Measurements from ENCODE around the gene HOXB7. TPM values are rescaled to one million over a fixed set of nuclear protein-coding genes. Genes with fewer than 3 reads are reported as not detected.

Gene HOXB7
- total and polyA plus RNA-seq, 8 donors = 0.35 to 1.3 (median 0.70) TPM; not detected in 2

DNA sequence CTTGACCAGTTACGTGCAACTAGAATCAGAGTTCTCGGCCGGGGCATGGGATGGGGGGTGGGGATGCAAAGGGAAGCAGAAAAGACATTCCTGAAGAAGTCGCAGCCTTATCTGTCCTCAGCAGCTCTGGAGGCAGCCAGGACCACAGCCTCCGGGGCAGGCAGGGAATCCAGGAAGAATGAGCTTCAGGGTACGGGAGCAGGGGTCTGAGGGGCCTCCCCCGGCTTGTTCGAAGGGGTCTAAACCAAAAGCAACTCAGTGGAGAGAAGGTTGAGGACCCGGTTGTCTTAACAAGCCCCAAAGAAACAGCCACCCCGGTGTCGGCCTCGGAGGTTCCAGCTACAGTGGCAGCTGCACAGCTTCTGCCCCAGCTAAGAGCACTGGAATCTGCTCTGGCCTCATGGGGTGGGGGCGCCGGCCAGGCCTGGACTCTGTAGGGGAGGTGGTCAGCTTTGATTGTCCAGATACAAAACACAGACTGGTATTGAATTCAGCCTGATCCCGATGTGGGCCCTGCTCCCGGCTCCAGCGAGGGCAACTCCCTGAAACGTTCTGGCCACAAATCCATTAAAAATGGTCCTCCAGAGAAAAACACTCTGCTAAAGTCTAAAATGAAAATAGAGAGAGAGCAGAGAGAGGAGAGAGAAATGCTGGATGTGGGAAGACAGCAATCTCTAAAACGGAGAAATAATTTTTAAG, 40.3 kb downstream of the HOXB7 start:
- WGBS, 2 donors = 10 to 12% methylated on average over 19 of the region's 19 CpGs
- intact Hi-C loops (cut with DNase I) = no loop called here
- no peaks in the 10 kb centered on the region for H3K4me1 ChIP-seq
- peak overlapping the region in 1 of 4 donors; percentile 5 for H3K4me3 ChIP-seq
- peak overlapping the region in 1 of 4 donors; percentile 19 for H3K27ac ChIP-seq
- peaks cover 0 to 32% (median 2%) of the 10 kb centered on the region in 4 donors for H3K27me3 ChIP-seq
- no peaks in the 10 kb centered on the region for H3K9me3 ChIP-seq
- DNase-seq = no peak
- H3K36me3 ChIP-seq = no peaks in the 10 kb centered on the region
- ATAC-seq = peak in 1 of 4 donors; percentile 9
- TF ChIP-seq CTCF (IDR thresholded peaks at IDR 0.05) = no peak
- no peak for FAIRE-seq

GRCh38 chr17:48569674-48570324, 41.0 kb downstream of the HOXB7 start:
- Histone ChIP-seq H3K4me1 (no peaks in the 10 kb centered on the region), H3K9me3 (no peaks in the 10 kb centered on the region), H3K27ac (no peak overlapping the region), H3K27me3 (peaks cover 0 to 28% (median 2%) of the 10 kb centered on the region in 4 donors), H3K36me3 (no peaks in the 10 kb centered on the region), H3K4me3 (peak overlapping the region in 1 of 4 donors; percentile 5)
- FAIRE-seq (no peak), ATAC-seq (no peak), DNase-seq (no peak)
- intact Hi-C loops (cut with DNase I) = no loop called here
- no peak for TF ChIP-seq CTCF (IDR thresholded peaks at IDR 0.05)
- 13 to 16% methylated on average over 6 of the region's 6 CpGs for WGBS, 2 donors

- DNase-seq (no peak), ATAC-seq (no peak), FAIRE-seq (no peak)
- Histone ChIP-seq H3K27ac (no peak overlapping the region), H3K9me3 (no peaks in the 10 kb centered on the region), H3K36me3 (no peaks in the 10 kb centered on the region), H3K4me1 (no peaks in the 10 kb centered on the region), H3K4me3 (peak overlapping the region in 1 of 4 donors; percentile 5), H3K27me3 (peaks cover 0 to 25% (median 2%) of the 10 kb centered on the region in 4 donors)
- intact Hi-C loops (cut with DNase I) = no loop called here
- WGBS, 2 donors = 7 to 10% methylated on average over 3 of the region's 3 CpGs
- TF ChIP-seq CTCF (IDR thresholded peaks at IDR 0.05) = no peak
These were observed 41.6 kb downstream of the HOXB7 start for GRCh38 chr17:48569240-48569582.

GRCh38 chr17:48568499-48569239, 42.1 kb downstream of the HOXB7 start:
- DNase-seq (no peak), ATAC-seq (no peak)

More at GRCh38 chr17:48568499-48569239, 42.1 kb downstream of the HOXB7 start:
- no peak for TF ChIP-seq CTCF (IDR thresholded peaks at IDR 0.05)
- Histone ChIP-seq H3K27ac (no peak overlapping the region), H3K36me3 (no peaks in the 10 kb centered on the region), H3K4me1 (no peaks in the 10 kb centered on the region), H3K4me3 (peak overlapping the region in 1 of 4 donors; percentile 5), H3K27me3 (peaks cover 0 to 23% (median 2%) of the 10 kb centered on the region in 4 donors), H3K9me3 (no peaks in the 10 kb centered on the region)
- intact Hi-C loops (cut with DNase I) = no loop called here
- 8 to 9% methylated on average over 33 of the region's 33 CpGs for WGBS, 2 donors
- no peak for FAIRE-seq

Data from pancreas (tissue), 10 donors.